HG03457 (cell line): Measurements from ENCODE around the gene LBHD1.
"Not testable (repeated sequence)": the region's sequence is repeated elsewhere in the genome, so short reads cannot be mapped to it uniquely, and the experiment has no call there.

Experiments used
- ATAC-seq: cut with Tn5 transposase; IDR thresholded peaks from one replicate; pipeline ENCODE4 v1.9.1; 2021; ENCODE audit warnings: moderate number of reproducible peaks; ENCODE audit not compliant: unreplicated experiment

The LBHD1 gene

DNA sequence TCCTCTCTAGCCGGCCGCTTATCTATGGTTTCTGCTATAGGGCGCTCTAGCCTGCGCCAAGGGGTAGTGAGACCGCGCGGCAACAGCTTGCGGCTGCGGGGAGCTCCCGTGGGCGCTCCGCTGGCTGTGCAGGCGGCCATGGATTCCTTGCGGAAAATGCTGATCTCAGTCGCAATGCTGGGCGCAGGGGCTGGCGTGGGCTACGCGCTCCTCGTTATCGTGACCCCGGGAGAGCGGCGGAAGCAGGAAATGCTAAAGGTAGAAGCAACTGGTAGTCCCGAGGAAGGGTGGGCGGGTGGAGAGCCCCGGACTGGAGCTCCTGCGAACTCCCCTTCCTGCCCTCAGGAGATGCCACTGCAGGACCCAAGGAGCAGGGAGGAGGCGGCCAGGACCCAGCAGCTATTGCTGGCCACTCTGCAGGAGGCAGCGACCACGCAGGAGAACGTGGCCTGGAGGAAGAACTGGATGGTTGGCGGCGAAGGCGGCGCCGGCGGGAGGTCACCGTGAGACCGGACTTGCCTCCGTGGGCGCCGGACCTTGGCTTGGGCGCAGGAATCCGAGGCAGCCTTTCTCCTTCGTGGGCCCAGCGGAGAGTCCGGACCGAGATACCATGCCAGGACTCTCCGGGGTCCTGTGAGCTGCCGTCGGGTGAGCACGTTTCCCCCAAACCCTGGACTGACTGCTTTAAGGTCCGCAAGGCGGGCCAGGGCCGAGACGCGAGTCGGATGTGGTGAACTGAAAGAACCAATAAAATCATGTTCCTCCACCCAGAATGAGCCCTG, at the start of gene LBHD1, which contains the start of gene UQCC3:
Gene LBHD1 (minus strand): TSS at position 660 of the 782 bp plus-strand sequence. CDS start 2,236 bp downstream, outside the sequence.
Gene UQCC3 (plus strand): TSS at position 66 of the 782 bp plus-strand sequence. CDS start 73 bp downstream, at position 139.
- ATAC-seq, result no peak

DNA sequence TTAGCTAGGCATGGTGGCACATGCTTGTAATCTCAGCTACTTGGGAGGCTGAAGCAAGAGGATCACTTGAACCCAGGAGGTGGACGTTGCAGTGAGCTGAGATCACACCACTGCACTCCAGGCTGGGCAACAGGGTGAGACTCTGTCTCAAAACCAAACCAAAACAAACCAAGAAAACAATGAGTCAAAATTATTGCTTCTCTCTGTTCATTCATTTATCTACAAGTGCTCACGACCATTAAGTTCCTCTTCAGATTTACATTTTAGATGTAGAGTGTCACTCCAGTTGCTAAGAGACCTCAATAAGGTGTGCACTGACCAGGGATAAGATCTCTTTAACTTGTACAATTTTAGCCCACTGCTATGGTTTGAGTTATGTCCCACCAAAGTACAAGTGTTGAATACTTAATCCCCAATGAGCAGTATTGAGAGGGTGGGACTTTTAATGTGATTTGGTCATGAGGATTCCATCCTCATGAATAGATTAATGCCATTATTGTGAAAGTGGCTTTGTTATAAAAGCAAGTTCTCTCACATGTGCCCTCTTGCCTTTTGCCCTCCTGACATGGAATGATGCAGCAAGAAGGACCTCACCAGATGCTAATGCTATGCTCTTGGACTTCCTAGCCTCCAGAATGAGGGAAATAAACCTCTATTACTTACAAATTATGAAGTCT, 47.4 kb upstream of the LBHD1 start:
- no peak for ATAC-seq

DNA sequence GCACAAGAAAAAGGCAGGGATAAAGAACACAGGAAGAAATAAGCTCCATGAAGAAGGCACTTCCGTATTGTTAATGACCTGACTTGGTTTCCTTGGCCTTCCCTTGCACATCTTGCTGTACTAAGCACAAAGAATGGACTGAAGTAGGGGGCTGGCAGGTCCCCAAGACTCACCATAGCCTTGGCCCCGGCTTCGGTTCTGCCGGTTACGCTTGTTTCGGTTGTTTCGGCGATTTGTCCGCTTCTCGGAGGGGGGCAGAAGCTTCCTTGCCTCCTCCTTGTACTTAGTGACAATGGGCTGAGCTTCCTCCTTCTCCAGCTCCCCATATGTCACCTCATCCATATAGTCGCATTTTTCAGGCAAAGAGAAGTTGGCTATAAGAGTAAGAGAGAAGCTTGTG, 44.7 kb upstream of the LBHD1 start:
- no peak for ATAC-seq

DNA sequence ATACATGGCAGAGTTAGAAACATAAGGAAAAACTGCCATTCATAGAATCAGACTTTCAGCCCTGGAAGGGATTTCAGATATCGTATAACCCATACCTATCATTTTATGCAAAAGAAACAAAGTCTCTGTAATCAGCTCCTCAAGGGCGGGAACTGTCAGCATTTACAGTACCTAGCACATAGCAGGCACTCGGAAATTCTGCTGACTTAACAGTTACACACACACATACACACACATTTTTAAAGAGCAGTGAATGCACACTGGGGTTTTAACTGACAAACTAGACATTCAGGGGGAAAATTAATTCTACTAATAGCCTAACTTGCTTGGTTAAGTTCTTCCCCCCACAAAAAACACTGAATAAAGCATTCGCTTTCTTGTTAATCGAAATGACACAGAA, 44.1 kb upstream of the LBHD1 start:
- ATAC-seq, result no peak

DNA sequence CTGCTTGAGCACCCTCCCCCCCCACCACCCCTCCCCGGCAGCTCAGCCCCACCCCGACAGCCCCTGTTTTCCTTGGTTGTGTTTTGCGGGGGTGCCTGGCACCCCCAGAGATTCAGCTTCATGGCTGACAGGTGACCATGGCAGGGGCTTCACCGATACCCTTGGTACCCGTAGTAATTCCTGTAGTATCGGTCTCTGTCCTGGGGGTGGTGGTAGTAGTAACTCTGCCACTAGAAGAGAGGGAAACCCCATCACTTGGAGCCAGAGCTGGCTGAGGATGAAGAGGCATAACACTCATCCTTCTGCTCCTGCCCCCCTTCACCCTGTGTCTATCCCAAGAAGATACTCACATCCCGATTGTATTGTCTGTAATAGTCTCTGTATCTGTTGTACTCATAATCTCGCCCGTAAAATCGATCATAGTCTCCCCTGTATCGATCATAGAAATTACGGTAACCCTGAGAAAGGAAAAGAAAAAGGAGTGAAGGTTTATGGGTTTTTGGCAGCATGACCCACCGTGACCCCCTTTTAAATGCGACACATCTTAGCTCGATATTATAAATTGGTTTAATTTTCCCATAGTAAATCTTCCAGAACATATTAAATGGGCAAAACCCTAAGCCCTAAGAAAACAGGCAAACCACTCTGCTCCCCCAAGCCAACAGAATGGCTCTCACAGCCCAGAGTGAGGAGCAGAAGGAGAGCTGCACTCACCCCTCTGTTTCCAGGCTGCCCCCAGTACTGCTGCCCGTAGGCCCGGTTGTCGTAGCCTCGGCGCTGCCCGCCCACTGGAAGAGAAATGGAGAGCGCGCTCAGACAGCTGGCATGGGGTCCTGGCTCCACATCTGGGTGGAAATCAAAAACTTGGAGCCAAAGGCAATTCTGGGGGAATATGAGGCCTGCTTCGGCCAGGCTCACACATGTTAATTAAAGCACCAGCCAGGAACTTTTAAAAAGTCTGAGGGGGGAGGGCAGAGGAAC, 43.4 kb upstream of the LBHD1 start:
- ATAC-seq, result no peak

DNA sequence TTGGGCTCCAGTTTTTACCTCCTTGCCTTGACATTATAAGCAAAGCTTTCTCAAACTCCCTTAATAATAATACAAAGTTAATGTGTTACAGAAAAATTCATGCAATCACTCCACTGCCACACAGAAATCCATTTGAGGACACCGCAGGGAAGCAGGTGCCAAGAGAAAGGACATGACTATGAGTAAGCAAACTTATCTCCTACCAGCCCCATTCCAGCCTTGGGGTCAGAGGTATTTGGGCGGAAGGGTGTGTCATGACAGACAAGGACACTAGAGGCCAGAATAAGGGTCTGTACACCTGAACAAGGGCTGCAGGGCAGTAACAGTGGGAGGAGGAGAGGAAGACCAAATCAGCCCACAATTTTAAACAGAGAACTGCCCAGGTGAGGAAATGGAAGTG, 41.3 kb upstream of the LBHD1 start:
- no peak for ATAC-seq

DNA sequence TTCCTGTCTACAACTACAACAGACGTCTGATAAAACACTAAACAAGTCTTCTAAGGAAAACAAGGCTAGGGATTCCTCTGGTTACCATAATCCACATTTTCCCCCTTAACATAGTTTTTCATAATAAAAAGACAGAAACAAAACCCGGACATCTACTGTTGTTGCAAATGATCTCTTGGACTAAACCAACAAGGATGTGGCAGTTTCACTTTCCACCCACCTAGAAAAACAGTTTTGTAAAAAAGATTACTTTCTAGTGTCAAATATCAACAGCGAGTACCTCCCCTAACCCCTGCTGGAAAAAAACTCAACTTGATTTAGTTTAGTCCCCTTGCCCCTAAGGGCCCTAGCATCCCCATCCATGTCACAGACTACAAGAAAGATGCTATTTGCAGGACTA, 40.8 kb upstream of the LBHD1 start:
- no peak for ATAC-seq

DNA sequence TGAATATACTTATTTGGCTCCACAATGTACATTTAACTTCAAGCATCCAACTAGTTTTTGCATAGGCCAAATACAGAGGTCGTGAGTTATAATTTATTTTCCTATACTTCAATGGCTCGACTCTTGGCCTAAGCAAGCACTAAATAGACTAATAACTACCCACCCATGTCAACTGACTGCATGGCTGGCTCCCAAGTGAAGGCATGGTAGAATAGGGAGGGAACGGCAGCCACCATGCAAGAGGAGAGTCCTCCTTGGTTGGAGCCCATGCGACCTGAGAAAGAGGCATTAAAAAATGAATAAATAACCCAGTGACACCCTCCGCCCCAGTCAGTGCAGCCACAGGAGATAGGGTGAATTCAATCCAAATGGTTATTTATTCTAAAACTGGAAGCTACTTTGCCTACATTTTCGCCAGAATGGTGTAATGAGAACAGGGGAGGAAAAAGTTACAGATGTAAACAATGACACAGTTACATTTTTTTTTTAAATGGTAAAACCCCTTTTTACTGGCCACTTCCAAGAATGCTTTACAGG, 40.3 kb upstream of the LBHD1 start:
- no peak for ATAC-seq

DNA sequence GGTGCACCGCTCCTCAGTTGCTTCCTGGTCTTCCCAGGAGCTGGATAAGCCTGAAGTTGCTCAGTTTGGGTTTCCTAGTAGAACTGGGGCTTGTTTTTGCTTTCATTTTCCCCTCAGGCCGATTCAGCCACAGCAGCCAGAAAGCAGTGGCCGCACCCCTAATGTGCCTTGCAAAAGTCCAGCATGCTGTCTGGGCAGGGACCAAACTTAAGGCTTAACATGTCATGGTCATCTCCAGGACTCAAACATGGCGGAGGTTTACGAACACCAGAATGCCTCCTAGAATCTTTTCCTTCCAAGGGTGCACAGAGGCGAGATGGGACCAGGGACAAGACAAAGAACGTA, 37.9 kb upstream of the LBHD1 start:
- no peak for ATAC-seq

DNA sequence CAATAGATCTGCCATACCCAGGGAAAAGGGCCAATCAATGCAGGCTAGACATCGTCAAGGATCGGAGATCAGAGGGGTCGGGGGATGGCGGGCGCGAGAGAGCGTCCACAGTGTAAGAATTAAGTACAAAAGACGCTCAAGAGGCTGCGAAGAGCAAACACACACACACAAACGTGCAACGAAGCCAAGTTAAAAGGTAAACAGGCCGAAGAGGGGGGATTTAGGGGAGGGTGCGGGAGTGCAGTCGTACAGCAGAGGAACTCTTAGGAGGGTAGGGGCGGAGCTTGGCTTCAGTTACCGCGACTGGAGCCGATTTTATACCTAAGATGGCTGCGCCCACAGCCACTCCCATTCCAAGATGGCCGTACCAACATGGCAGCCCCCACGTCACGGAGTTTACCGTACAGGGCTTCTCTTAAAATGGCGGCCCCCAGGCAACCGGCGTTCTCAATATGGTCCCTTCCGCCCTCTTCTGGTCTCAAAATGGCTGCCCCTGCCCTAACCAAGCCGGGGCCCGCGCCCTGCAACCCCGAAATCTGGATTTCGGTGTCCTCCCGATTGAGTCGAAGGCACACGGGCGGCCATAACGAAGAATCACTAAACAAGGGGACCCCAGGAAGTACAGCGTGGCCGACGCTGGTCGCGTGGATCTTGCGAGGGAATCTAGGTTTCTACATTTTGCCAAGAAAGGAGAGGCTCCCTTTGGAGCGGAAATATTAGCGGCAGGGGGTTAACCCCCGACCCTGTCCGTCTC, 37.4 kb upstream of the LBHD1 start:
- peak; percentile 44 for ATAC-seq

DNA sequence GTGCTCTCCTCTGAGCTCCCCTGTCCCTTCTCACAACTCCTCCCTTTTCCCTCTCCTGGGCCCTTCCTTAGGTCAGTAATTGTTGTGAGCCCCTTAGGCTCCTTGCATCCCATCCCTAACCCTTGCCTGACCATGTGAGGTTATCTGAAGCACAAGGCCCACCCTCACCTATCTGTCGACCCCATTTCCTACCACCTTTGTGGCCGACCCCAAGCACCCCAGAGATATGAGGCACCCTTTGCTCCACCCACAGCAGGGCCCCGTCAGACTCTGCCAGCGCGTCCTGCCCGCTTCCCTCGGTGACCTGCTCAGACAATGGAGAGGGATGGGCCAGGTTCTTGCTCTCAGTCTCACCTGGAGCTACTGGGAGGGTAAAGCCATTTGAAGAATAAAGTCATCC, 36.7 kb upstream of the LBHD1 start:
- no peak for ATAC-seq

DNA sequence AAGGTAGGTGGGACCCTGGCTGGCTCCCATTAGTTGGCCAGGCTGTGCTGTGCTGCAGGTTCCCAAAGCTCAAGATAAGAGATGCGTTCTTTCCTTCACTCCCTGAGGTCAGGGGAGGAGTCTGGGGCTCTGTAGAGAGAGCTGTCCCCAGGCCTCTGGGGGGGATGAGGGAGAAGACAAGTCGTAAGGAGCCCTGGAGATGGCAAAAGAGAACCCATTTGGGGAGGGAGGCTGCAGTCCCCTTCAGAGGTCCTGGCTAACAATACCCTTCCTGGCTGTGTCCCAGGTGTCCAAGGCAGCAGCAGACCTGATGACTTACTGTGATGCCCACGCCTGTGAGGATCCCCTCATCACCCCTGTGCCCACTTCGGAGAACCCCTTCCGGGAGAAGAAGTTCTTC, 36.3 kb upstream of the LBHD1 start:
- no peak for ATAC-seq

DNA sequence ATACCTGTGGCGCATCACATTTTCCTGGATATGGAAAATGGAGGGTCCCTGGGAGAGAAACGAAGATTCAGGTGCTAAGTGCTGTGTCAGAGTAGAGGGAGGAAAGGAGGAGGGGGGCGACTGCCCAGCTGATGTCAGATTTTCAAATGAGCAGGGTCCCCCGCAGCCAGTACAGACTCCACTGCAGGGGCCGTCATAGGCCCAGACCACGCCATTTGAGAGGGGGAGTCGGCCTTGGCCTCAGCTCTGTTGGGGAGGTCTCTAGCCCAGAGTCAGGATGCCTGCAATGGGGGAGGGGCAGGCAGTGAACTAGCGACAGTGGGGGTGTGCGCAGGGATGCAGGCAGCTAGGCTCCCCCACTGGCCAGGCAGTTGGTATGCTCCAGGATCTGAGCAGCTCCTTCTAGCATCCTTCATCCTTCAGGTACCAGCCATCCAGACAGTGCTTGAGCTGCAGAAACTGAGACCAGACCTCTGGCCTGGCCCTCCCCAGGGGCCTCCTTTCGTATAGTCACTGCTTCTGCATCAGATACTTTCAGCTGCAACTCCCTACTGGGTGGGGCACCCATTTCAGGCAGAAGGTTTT, 35.3 kb upstream of the LBHD1 start, which contains the start of the genes BSCL2 and GNG3:
Gene BSCL2 (minus strand): TSS at position 148 of the 585 bp plus-strand sequence. CDS start 229 bp downstream, outside the sequence.
Gene GNG3 (plus strand): TSS at position 400 of the 585 bp plus-strand sequence. CDS start 620 bp downstream, outside the sequence.
- no peak for ATAC-seq

DNA sequence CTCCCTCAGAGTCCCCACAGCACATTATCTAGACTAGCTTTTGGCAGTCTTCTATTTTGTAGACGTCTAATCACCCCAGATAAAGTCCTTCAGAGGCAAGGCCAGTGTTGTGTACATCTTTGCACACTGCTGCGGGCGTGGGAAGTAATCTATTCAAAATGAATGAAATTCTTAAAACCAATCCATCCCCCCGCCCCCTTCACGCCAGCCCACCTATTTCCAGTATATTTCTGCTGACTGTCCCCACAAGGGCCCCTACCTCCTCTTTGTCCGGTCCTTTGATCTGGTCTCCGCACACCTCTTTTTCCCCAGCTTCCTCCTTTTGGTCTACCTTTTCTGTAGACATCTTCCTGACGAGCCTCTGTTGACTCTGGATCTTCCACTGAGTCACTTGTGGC, 34.8 kb upstream of the LBHD1 start:
- ATAC-seq, result no peak

DNA sequence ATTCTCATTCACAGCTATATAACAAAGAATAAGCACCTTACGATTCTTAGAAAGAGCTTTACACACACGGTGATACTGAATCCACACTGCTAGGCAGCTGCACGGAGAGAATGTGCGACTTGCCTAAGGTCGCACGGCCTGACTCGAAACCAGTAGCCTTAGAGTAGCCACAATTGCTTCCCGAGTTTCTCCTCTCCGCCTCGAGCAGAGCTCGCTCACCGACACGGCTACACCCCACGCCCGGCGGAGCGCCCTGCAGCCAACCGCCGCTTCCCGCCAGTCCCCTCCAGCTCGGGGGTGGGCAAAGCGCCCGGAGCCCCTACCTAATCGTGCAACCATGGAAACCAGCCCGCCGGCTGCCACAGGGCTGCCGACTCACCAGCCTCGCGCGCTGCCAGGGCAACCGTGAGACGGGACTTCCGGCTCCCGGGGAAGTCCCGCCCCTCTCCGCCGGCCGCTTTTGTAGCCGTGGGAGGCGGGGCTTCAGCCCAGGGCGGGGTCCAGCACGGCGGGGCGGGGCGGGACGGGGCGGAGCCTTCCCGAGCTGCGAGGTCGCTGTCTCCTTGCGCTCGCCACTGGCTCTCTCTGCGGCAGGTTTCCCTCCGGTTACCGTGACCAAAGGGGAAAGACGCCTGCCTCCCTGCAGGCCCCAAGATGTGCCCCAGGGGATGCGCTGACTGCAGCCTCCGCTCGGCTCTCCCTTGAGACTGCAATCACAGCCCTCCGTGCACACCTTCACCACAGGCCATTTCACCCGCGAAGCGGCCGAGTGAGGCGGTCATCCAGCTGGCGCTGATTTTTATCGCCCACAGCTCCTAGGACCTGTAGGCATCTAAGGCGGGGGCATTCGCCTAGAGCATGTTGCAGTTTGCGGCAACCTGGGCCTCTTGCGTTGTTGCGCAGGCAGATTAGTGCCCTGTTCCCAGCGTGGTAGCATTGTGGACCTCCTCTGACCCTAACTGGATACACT, 34.1 kb upstream of the LBHD1 start:
- ATAC-seq, result peak; percentile 42

DNA sequence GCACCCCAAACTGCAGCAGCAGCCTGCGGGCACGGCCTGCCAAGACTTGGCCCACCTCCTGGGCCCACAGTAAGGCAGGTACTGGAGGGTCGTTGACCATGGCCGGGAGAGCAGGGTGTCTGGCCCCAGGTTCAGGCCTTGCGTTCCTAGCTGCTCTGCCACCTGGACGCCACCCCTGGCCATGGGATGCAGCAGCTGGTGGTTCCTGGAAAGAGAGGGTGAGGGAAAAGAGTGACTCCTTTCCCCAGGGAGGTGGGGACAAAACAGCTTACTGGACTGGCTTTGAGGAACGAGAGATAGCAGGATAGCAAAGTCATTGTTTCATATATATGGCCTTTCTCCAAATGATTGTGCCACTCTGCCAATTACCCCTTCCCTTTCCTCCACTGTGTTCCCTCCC, 33.3 kb upstream of the LBHD1 start:
- no peak for ATAC-seq

DNA sequence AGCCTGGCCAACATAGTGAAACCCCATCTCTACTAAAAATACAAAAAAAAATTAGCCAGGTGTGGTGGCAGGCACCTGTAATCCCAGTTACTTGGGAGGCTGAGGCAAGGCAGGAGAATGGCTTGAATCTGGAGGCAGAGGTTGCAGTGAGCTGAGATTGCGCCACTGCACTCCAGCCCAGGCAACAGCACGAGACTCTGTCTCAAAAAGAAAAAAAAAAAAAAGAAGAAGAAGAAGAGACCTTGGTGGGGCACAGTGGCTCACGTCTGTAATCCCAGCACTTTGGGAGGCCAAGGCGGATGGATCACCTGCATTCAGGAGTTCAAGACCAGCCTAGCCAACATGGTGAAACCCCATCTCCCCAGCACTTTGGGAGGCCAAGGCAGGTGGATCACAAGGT, 31.9 kb upstream of the LBHD1 start:
- not testable (repeated sequence) for ATAC-seq

DNA sequence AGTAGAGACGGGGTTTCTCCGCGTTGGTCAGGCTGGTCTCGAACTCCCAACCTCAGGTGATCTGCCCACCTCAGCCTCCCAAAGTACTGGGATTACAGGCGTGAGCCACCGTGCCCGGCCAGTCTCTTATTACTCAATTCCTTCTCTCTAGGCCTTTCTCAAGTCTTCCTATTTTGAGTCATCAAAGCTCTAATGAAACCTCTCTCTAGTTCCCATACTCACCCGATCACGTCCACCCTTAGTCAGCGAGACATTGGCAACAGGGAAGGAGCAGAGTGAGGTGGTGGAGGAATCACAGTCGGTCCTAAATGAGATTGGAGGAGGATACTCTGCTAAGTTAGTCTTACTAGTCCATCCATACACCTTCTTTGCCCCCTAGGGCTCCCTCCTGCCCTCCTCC, 30.2 kb upstream of the LBHD1 start:
- no peak for ATAC-seq
